Measurements from ENCODE around the gene SCARB1. TPM values are rescaled to one million over a fixed set of nuclear protein-coding genes. Genes with fewer than 3 reads are reported as not detected.
A peak's percentile ranks its signal among the peaks of the same experiment; 100 is the strongest.

SCARB1 gene
- total RNA-seq, 4 donors from 2014 or later: 15.3 to 55.3 (median 29.7) TPM

DNA sequence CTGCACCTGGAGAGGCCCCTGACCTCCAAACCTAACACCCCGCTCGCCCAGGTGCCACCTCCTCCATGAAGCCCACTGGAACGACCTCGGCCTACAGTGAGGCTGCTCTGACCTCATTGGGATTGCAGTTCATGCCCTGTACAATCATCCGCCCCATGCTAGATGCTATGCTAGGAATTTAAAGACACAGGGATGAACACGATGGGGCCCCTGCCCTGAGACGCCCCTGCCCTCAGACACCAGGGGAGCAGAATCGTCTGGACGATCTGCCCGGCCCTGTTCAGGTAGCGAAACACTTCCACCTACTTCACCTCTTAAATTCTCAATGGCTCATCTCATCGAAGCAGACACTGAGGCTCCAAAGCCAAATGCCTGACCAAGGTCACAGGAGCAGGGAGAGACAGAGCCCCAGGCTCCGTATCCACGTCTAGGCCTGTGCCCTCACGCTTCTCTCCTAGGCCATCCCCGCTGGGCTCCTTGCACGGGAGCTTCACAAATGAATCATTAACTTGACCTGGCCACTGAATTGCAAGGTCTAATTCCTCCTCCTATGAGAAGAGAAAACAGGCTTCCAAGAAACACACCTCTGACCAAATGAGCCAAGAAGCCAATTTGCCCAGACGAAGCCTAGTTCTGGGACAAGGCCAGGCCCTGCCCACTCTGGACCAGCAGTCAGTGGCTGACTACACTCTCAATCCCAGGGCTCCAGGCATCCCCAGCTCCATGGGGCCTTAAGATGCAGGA is 35.2 kb downstream of the SCARB1 start:
- no peaks in the 10 kb centered on the region for H3K9me3 ChIP-seq
- peak overlapping the region in 2 of 4 donors; percentile 33 to 52 for H3K27ac ChIP-seq
- H3K27me3 ChIP-seq: no peaks in the 10 kb centered on the region
- no peak for DNase-seq (ENCODE audit: low spot score in 2 of 2)
- 72 to 74% methylated on average over 18 of the region's 18 CpGs for WGBS, 2 donors
- peaks cover 0 to 4% (median 0%) of the 10 kb centered on the region in 3 donors for H3K36me3 ChIP-seq
- peaks cover 0 to 16% (median 4%) of the 10 kb centered on the region in 4 donors for H3K4me1 ChIP-seq
- no peak overlapping the region for H3K4me3 ChIP-seq
- TF ChIP-seq POLR2A (IDR thresholded peaks at IDR 0.05) (no peak), EP300 (IDR thresholded peaks at IDR 0.05) (no peak)
- TF ChIP-seq, protein P1, sequence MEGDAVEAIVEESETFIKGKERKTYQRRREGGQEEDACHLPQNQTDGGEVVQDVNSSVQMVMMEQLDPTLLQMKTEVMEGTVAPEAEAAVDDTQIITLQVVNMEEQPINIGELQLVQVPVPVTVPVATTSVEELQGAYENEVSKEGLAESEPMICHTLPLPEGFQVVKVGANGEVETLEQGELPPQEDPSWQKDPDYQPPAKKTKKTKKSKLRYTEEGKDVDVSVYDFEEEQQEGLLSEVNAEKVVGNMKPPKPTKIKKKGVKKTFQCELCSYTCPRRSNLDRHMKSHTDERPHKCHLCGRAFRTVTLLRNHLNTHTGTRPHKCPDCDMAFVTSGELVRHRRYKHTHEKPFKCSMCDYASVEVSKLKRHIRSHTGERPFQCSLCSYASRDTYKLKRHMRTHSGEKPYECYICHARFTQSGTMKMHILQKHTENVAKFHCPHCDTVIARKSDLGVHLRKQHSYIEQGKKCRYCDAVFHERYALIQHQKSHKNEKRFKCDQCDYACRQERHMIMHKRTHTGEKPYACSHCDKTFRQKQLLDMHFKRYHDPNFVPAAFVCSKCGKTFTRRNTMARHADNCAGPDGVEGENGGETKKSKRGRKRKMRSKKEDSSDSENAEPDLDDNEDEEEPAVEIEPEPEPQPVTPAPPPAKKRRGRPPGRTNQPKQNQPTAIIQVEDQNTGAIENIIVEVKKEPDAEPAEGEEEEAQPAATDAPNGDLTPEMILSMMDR (IDR thresholded peaks at IDR 0.05): no peak

DNA sequence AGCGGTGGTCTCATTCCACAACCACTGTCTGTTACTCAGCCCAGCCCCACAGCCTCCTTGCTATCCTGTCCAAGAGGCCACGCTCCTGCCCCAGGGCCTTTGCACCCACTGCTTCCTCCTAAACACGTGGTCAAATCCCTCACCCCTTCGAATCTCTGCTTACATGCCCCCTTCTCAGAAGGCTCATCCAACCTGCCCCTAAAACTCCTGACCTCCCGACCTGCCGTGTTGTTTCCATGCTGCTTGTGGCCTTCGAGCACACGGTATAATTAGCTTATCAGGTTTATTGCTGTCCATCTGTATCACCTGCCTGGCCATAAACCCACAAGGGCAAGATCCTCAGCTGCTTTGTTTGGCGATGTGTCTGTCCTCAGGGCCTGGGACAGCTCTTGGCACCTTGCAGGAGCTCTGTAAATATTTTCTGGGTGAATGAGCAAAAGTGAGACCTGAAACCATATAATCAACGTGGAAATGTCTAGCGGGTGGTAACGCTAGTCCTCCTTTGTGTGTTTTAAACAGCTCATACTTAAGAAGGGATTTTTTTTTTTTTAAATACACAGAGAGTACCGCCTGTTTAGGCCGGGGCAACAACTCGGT is 36.0 kb downstream of the SCARB1 start:
- H3K9me3 ChIP-seq: no peaks in the 10 kb centered on the region
- 77 to 80% methylated on average over 15 of the region's 15 CpGs for WGBS, 2 donors
- H3K27ac ChIP-seq: no peak overlapping the region
- DNase-seq (ENCODE audit: low spot score in 2 of 2): no peak
- peaks cover 0 to 4% (median 0%) of the 10 kb centered on the region in 3 donors for H3K36me3 ChIP-seq
- no peak overlapping the region for H3K4me3 ChIP-seq
- peaks cover 0 to 14% (median 4%) of the 10 kb centered on the region in 4 donors for H3K4me1 ChIP-seq
- TF ChIP-seq, protein P1 (IDR thresholded peaks at IDR 0.05): no peak
- H3K27me3 ChIP-seq: no peaks in the 10 kb centered on the region

DNA sequence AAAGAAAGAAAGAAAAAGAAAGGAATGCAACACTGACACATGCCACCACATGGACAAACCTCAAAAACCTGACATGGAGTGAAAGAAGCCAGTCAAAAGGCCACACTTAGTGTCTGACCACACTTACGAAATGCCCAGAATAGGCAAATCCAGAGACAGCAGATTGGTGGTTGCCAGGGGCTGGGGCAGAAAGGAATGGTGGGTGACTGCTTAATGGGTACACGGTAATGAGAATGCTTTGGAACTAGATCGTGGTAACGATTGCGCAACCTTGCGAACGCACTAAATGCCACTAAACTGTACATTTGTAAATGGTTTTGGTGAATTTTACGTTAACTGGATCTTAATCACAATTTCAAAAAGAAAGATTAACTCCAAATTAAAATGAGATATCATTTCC is 39.5 kb downstream of the SCARB1 start:
- DNase-seq (ENCODE audit: low spot score in 2 of 2): no peak
- H3K9me3 ChIP-seq: no peaks in the 10 kb centered on the region
- TF ChIP-seq POLR2A (IDR thresholded peaks at IDR 0.05) (no peak), EP300 (IDR thresholded peaks at IDR 0.05) (no peak)
- TF ChIP-seq, protein P1 (IDR thresholded peaks at IDR 0.05): no peak
- H3K36me3 ChIP-seq: peaks cover 0 to 4% (median 0%) of the 10 kb centered on the region in 3 donors
- no peak overlapping the region for H3K27ac ChIP-seq
- no peak overlapping the region for H3K4me3 ChIP-seq
- no peaks in the 10 kb centered on the region for H3K27me3 ChIP-seq
- WGBS, 2 donors: 86 to 93% methylated on average over 8 of the region's 8 CpGs
- H3K4me1 ChIP-seq: peaks cover 0 to 12% (median 4%) of the 10 kb centered on the region in 4 donors

DNA sequence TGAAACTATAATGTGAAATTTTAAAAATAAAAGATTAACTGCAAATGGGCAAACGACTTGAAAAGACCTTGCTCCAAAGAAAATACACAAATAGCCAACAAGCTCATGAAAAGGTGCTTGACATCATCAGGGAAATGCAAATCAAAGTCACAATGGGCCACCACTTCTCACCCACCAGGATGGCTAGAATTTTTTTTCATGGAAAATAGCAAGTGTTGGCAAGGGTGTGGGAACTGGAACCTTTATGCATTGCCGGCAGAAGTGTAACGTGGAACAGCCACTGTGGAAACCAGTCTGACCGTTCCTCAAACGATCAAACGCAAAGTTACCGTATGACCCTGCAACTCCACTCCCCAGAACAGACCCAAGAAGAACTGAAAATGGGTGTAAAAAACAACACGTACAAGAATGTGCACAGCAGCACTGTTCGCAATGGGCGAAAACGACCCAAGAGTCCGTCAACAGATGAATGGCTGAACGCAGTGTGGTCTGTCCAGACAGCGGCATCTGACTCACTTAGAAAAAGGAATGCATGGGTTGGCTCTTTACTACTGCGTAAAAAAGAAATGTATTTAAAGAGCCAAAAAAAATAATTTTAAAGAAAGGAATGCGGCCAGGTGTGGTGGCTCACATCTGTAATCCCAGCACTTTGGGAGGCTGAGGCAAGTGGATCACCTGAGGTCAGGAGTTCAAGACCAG is 40.2 kb downstream of the SCARB1 start:
- no peaks in the 10 kb centered on the region for H3K9me3 ChIP-seq
- no peak overlapping the region for H3K4me3 ChIP-seq
- 85 to 86% methylated on average over 16 of the region's 16 CpGs for WGBS, 2 donors
- no peak for DNase-seq (ENCODE audit: low spot score in 2 of 2)
- H3K27me3 ChIP-seq: no peaks in the 10 kb centered on the region
- no peak for TF ChIP-seq POLR2A (IDR thresholded peaks at IDR 0.05)
- no peak for TF ChIP-seq EP300 (IDR thresholded peaks at IDR 0.05)
- TF ChIP-seq, protein P1 (IDR thresholded peaks at IDR 0.05): no peak
- peaks cover 0 to 4% (median 0%) of the 10 kb centered on the region in 3 donors for H3K36me3 ChIP-seq
- peaks cover 0 to 4% (median under 1%) of the 10 kb centered on the region in 4 donors for H3K4me1 ChIP-seq
- H3K27ac ChIP-seq: no peak overlapping the region

DNA sequence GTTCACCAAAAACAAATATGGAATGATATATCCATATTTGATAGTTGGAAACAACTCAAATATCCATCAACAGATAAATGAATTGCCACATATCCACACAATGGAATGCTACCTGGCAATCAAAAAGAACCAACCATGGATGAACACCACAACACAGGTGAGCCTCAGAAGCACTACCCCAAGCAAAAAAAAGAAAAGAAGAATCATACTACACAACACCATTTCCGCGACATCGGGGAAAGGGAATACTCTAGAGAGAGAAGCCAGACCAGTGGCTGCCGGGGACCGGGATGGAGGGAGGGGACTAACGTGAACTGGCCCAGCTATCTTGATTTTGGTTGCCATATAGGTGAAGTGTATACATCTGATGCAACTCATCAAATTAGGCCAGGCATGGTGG is 41.4 kb downstream of the SCARB1 start:
- H3K4me3 ChIP-seq: no peak overlapping the region
- 96 to 99% methylated on average over 6 of the region's 6 CpGs for WGBS, 2 donors
- H3K36me3 ChIP-seq: peaks cover 0 to 4% (median 0%) of the 10 kb centered on the region in 3 donors
- TF ChIP-seq POLR2A (IDR thresholded peaks at IDR 0.05) (no peak), EP300 (IDR thresholded peaks at IDR 0.05) (no peak)
- TF ChIP-seq, protein P1 (IDR thresholded peaks at IDR 0.05): no peak
- no peak overlapping the region for H3K27ac ChIP-seq
- no peaks in the 10 kb centered on the region for H3K27me3 ChIP-seq
- DNase-seq (ENCODE audit: low spot score in 2 of 2): no peak
- H3K9me3 ChIP-seq: no peaks in the 10 kb centered on the region
- H3K4me1 ChIP-seq: no peaks in the 10 kb centered on the region

Measured in tibial nerve (tissue), 4 donors.